PC-9 (cell line): ENCODE results near the gene RUBCN. TPM values are rescaled to one million over a fixed set of nuclear protein-coding genes. Genes with fewer than 3 reads are reported as not detected.

Experiments
- BruUV-seq: library from RNA; stranded (reverse); fragments of 400-500 nt; replicated peaks from 2 replicates; lab custom pipeline; 2021; lab: Mats Ljungman, UMichigan
- CTCF ChIA-PET: fragments of 300-600 bp; sonication (Branson Sonifier 250); formaldehyde crosslinking; loops from one replicate; lab custom pipeline; 2022; ENCODE audit warnings: antibody characterized with exemption; lab: Charles Lee
- POLR2A ChIA-PET: fragments of 300-600 bp; sonication (Branson Sonifier 250); formaldehyde crosslinking; loops from one replicate; lab custom pipeline; 2022; ENCODE audit warnings: antibody characterized with exemption; ENCODE audit not compliant: unreplicated experiment; lab: Charles Lee
- DNase-seq, 2 experiments: peaks; one replicate each; pipeline versions ENCODE4 v3.0.0 to v3.0.0-alpha.2; 2015 to 2022; ENCODE audit warnings: mixed read lengths in 1 of 2
- H2AFZ ChIP-seq: fragments of 200-600 bp; sonication (generic); 2 replicates; pipeline ENCODE4 v1.8.1; 2017; ENCODE audit warnings: antibody characterized with exemption
- H3F3A ChIP-seq: fragments of 200-600 bp; sonication (generic); 2 replicates; pipeline ENCODE4 v1.8.1; 2017; ENCODE audit warnings: antibody characterized with exemption, mild to moderate bottlenecking, low read depth; ENCODE audit not compliant: insufficient read depth
- H3K27ac ChIP-seq: fragments of 200-600 bp; sonication (generic); 2 replicates; pipeline ENCODE4 v1.6.1; 2016; ENCODE audit warnings: mixed run types
- H3K27me3 ChIP-seq: fragments of 200-600 bp; sonication (generic); 2 replicates; pipeline ENCODE4 v1.6.1; 2016; ENCODE audit warnings: low read depth, mixed run types; ENCODE audit not compliant: insufficient read depth
- H3K36me3 ChIP-seq: fragments of 200-600 bp; sonication (generic); 2 replicates; pipeline ENCODE4 v1.6.1; 2016; ENCODE audit warnings: low read depth, mixed run types
- H3K4me1 ChIP-seq: fragments of 200-600 bp; sonication (generic); replicated peaks from 2 replicates; pipeline ENCODE4 v1.6.1; 2016; ENCODE audit warnings: mixed run types; ENCODE audit not compliant: insufficient read depth
- H3K4me2 ChIP-seq: fragments of 200-600 bp; sonication (generic); 2 replicates; pipeline ENCODE4 v1.6.1; 2017; ENCODE audit warnings: mixed run types
- H3K4me3 ChIP-seq: fragments of 200-600 bp; sonication (generic); 2 replicates; pipeline ENCODE4 v1.6.1; 2016; ENCODE audit warnings: mixed run types
- H3K79me2 ChIP-seq: fragments of 200-600 bp; sonication (generic); 2 replicates; pipeline ENCODE4 v1.6.1; 2017; ENCODE audit warnings: low read depth, mixed run types
- H3K9me2 ChIP-seq: fragments of 200-600 bp; sonication (generic); 2 replicates; pipeline ENCODE4 v1.8.1; 2017; ENCODE audit warnings: mild to moderate bottlenecking; ENCODE audit not compliant: insufficient read depth
- H3K9me3 ChIP-seq: fragments of 200-600 bp; sonication (generic); 2 replicates; pipeline ENCODE4 v1.8.1; 2016; ENCODE audit warnings: low read depth; ENCODE audit not compliant: insufficient read depth
- H4K20me1 ChIP-seq: fragments of 200-600 bp; sonication (generic); 2 replicates; pipeline ENCODE4 v1.8.1; 2017; ENCODE audit not compliant: insufficient read depth
- CTCF ChIP-seq: fragments of 200-600 bp; sonication (generic); conservative IDR thresholded peaks from 2 replicates; pipeline ENCODE4 v1.6.1; 2017; ENCODE audit warnings: mixed run types, antibody characterized with exemption, mild to moderate bottlenecking, moderate library complexity
- EZH2 ChIP-seq: fragments of 200-600 bp; sonication (generic); IDR thresholded peaks from 2 replicates; pipeline ENCODE4 v1.8.0; 2017; ENCODE audit warnings: antibody characterized with exemption, low read depth
- intact Hi-C: fragments of 100-400 bp; cut with micrococcal nuclease; formaldehyde crosslinking; loops from one replicate; pipeline ENCODE4 v1.10.0; 2022; ENCODE audit not compliant: unreplicated experiment
- total RNA-seq: library from RNA; stranded (reverse); gene quantifications from 2 replicates; pipeline ENCODE4 v1.2.3, GENCODE V29; 2021

Gene RUBCN
- total RNA-seq, 1 experiment from 2014 or later = 34.2 TPM

- Histone ChIP-seq H4K20me1 (no peaks in the 10 kb centered on the region), H3K4me2 (no peak overlapping the region), H3K27ac (no peak overlapping the region), H3K79me2 (no peaks in the 10 kb centered on the region), H3K9me2 (no peaks in the 10 kb centered on the region), H3F3A (no peaks in the 10 kb centered on the region), H2AFZ (no peak overlapping the region), H3K9me3 (no peaks in the 10 kb centered on the region), H3K4me1 (no peaks in the 10 kb centered on the region), H3K36me3 (peaks cover 21% of the 10 kb centered on the region), H3K4me3 (no peak overlapping the region), H3K27me3 (no peaks in the 10 kb centered on the region)
- ChIA-PET CTCF (no interaction called here), POLR2A (no interaction called here)
- no peak for TF ChIP-seq CTCF
- TF ChIP-seq EZH2 = no peak
- no TSS peak for BruUV-seq
- DNase-seq = no peak
- intact Hi-C loops = no loop called here
Observed at GRCh38 chr3:197697355-197697754, 39.3 kb downstream of the RUBCN start.

GRCh38 chr3:197694251-197694650, 42.5 kb downstream of the RUBCN start:
- Histone ChIP-seq H3K27ac (no peak overlapping the region), H3K79me2 (no peaks in the 10 kb centered on the region), H3K27me3 (no peaks in the 10 kb centered on the region), H4K20me1 (no peaks in the 10 kb centered on the region), H3F3A (no peaks in the 10 kb centered on the region), H3K36me3 (peaks cover 21% of the 10 kb centered on the region), H2AFZ (no peak overlapping the region), H3K4me2 (no peak overlapping the region), H3K4me1 (no peaks in the 10 kb centered on the region), H3K9me2 (no peaks in the 10 kb centered on the region), H3K4me3 (no peak overlapping the region), H3K9me3 (no peaks in the 10 kb centered on the region)
- CTCF ChIA-PET = no interaction called here
- DNase-seq = no peak
- no TSS peak for BruUV-seq
- intact Hi-C loops = no loop called here
- POLR2A ChIA-PET = no interaction called here
- TF ChIP-seq EZH2 (no peak), CTCF (no peak)

GRCh38 chr3:197692641-197693040, 44.1 kb downstream of the RUBCN start:
- H2AFZ ChIP-seq = no peak overlapping the region

More at GRCh38 chr3:197692641-197693040, 44.1 kb downstream of the RUBCN start:
- Histone ChIP-seq H3K4me1 (no peaks in the 10 kb centered on the region), H3K27me3 (no peaks in the 10 kb centered on the region), H3K79me2 (no peaks in the 10 kb centered on the region), H3K4me3 (no peak overlapping the region), H3K27ac (no peak overlapping the region), H4K20me1 (no peaks in the 10 kb centered on the region), H3K9me2 (no peaks in the 10 kb centered on the region), H3K4me2 (no peak overlapping the region), H3K36me3 (peaks cover 17% of the 10 kb centered on the region), H3F3A (no peaks in the 10 kb centered on the region), H3K9me3 (no peaks in the 10 kb centered on the region)
- no peak for DNase-seq
- no TSS peak for BruUV-seq
- ChIA-PET POLR2A (no interaction called here), CTCF (no interaction called here)
- TF ChIP-seq EZH2 (no peak), CTCF (no peak)
- intact Hi-C loops = no loop called here
